K562 (cell line): ENCODE measurements around the gene EGFL6. TPM values are rescaled to one million over a fixed set of nuclear protein-coding genes. Genes with fewer than 3 reads are reported as not detected.

Source experiments
- ATF7 ChIP-seq: fragments of 450-650 bp; IDR thresholded peaks from 2 replicates; pipeline ENCODE4 v1.7.1; 2014; ENCODE audit warnings: mild to moderate bottlenecking, moderate library complexity
- CEBPG ChIP-seq, 3 experiments: fragments of 200-800 bp in 1 of 3; sonication (Bioruptor generic) in 1 of 3; sonication (generic) in 1 of 3; formaldehyde crosslinking in 1 of 3; IDR thresholded peaks in 2 of 3; conservative IDR thresholded peaks in 1 of 3; 2 replicates each; pipeline versions ENCODE4 v1.6.1 to v1.8.0; 2016 to 2022; ENCODE audit warnings: missing compliant biosample characterization in 2 of 3, missing genetic modification characterization in 2 of 3, mild to moderate bottlenecking in 1 of 3, missing genetic modification reagents in 1 of 3
- E2F6 ChIP-seq, 2 experiments: IDR thresholded peaks; 2 replicates each; pipeline ENCODE4 v1.6.1; 2011; ENCODE audit warnings: borderline replicate concordance in 1 of 2, control low read depth in 1 of 2, low read depth in 1 of 2, low read length in 1 of 2, mild to moderate bottlenecking in 1 of 2, mixed read lengths in 1 of 2, moderate library complexity in 1 of 2; ENCODE audit not compliant: insufficient read depth in 1 of 2, insufficient read length in 1 of 2, poor library complexity in 1 of 2, severe bottlenecking in 1 of 2; ENCODE audit errors: extremely low read depth in 1 of 2
- HMGN3 ChIP-seq: IDR thresholded peaks from 2 replicates; pipeline ENCODE4 v1.6.1; 2011; ENCODE audit warnings: borderline replicate concordance, low read depth, mild to moderate bottlenecking, mixed read lengths, low read length; ENCODE audit not compliant: insufficient read length; ENCODE audit errors: extremely low read depth
- L3MBTL2 ChIP-seq: fragments of 450-650 bp; IDR thresholded peaks from 2 replicates; pipeline ENCODE4 v1.6.1; 2016; ENCODE audit warnings: mild to moderate bottlenecking, moderate library complexity
- POLR2G ChIP-seq: fragments of 200-400 bp; formaldehyde crosslinking; IDR thresholded peaks from 2 replicates; pipeline ENCODE4 v1.6.1; 2017; ENCODE audit warnings: low read depth, mild to moderate bottlenecking, antibody characterized with exemption, low read length, moderate library complexity
- RBFOX2 ChIP-seq: fragments of 200-400 bp; formaldehyde crosslinking; IDR thresholded peaks from 2 replicates; pipeline ENCODE4 v1.6.1; 2017; ENCODE audit warnings: low read depth, mild to moderate bottlenecking, low read length, moderate library complexity
- ZEB2 ChIP-seq: fragments of 450-650 bp; IDR thresholded peaks from 2 replicates; pipeline ENCODE4 v1.6.1; 2016
- ZNF316 ChIP-seq: fragments of 450-650 bp; IDR thresholded peaks from 2 replicates; pipeline ENCODE4 v1.6.1; 2016
- ZNF318 ChIP-seq, 2 experiments: fragments of 450-650 bp; IDR thresholded peaks; 2 replicates each; pipeline ENCODE4 v1.6.1; 2016; ENCODE audit warnings: mild to moderate bottlenecking in 2 of 2, borderline replicate concordance in 1 of 2, low read depth in 1 of 2, moderate library complexity in 1 of 2
- polyA plus RNA-seq, 8 experiments: library from polyadenylated mRNA; depleted of rRNA in 4 of 8; stranded (reverse) in 5 of 8; unstranded in 3 of 8; fragments of >200 nt; fragmentation: Nextera tagmentation in 2 of 8; fragmentation: Illumina TruSeq in 1 of 8; extraction: Ambion mirVana in 2 of 8; extraction: Trizol in 1 of 8; gene quantifications; 2 replicates each; pipeline versions ENCODE4 v1.2.1 to v1.2.3, GENCODE V29; 2011 to 2014; ENCODE audit warnings: inconsistent platforms in 1 of 8, missing spikeins in 1 of 8
- total RNA-seq, 7 experiments: library from RNA; depleted of rRNA in 6 of 7; stranded (reverse); fragments of >200 nt in 6 of 7; fragmentation: Illumina TruSeq in 2 of 7; extraction: Trizol in 2 of 7; gene quantifications; 2 replicates each; pipeline versions ENCODE4 v1.2.1 to v1.2.3, GENCODE V29; 2011 to 2021; ENCODE audit warnings: low replicate concordance in 1 of 7
- TF ChIP-seq, protein P1 (sequence below): fragments of 450-650 bp; IDR thresholded peaks from one replicate; pipeline ENCODE4 v1.6.1; 2018; ENCODE audit warnings: mild to moderate bottlenecking, moderate library complexity; ENCODE audit not compliant: partially characterized antibody

The EGFL6 gene
- total and polyA plus RNA-seq, 9 of the 15 experiments (the other 6 are each of a cell fraction or from before 2014, with no cell fraction given), result 0.01 TPM; not detected in 8

DNA sequence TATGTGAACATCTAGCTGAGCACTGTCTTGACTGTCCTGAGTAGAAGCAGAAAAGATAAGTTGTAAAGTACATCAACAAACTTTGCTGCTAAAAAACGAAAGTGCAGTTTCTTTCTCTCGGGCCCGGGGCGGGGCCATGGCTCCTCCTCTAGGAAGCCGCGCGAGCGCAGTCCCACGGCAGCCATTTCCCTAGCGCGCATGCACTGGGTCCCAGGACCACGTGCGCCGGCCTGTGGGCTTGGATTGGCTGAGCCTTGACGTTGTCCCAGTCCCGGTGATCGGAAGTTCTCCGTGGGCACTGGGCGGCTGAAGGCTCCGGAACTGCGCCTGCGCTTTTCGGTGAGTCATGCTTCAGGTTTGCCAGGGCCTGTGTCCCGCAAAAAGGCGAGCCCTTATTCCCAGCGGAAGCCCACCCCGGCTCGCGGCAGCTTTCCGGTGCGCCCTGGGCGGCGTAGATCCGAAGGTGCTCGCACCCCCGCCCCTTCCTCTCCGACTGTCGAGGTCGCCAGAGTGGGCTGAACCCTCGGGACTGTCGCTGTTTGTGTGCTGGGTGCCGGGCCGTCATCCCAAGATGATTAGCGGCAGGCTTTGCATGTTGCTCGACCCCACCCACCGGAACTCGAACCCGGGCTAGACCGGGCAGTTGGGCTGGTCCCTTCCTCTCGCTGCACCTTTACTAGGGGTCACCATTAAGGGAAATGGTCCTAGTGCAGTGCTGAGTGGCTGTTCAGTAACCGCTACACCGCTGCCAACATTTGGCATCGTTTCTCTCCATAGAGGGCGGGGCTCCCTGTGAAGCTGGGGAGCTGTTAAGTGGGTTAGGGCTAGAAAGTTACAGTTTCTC is 83.7 kb downstream of the EGFL6 start, which contains the start of gene TCEANC (continued):
- TF ChIP-seq ZNF318 (IDR thresholded peaks at IDR 0.05; ENCODE audit: borderline replicate concordance in 1 of 2, low read depth in 1 of 2) (0 out of 4 replicates have a peak, but pooled peaks of 1 of the 2 experiments have one; percentile 18), RBFOX2 (peak; percentile 94), ZEB2 (0 out of 2 replicates have a peak, but pooled peaks have one; percentile 36), E2F6 (IDR thresholded peaks at IDR 0.05; ENCODE audit: borderline replicate concordance in 1 of 2, extremely low read depth in 1 of 2, insufficient read depth in 1 of 2, insufficient read length in 1 of 2, low read depth in 1 of 2, low read length in 1 of 2, poor library complexity in 1 of 2, severe bottlenecking in 1 of 2) (peak; percentile 68 to 80), ZNF316 (peak; percentile 50), L3MBTL2 (peak; percentile 62), HMGN3 (peak; percentile 63), ATF7 (peak; percentile 79), POLR2G (peak; percentile 92), CEBPG (CRISPR knock-in tag; IDR thresholded peaks at IDR 0.05) (no peak), CEBPG (tag; conservative IDR thresholded peaks at IDR 0.05 in 1 of 2, IDR thresholded peaks at IDR 0.05 in 1 of 2) (no peak)
- TF ChIP-seq, protein P1, sequence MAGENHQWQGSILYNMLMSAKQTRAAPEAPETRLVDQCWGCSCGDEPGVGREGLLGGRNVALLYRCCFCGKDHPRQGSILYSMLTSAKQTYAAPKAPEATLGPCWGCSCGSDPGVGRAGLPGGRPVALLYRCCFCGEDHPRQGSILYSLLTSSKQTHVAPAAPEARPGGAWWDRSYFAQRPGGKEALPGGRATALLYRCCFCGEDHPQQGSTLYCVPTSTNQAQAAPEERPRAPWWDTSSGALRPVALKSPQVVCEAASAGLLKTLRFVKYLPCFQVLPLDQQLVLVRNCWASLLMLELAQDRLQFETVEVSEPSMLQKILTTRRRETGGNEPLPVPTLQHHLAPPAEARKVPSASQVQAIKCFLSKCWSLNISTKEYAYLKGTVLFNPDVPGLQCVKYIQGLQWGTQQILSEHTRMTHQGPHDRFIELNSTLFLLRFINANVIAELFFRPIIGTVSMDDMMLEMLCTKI, result no peak
